Endothelial cell of umbilical vein (primary cell): ENCODE results near the gene WDR38. TPM values are rescaled to one million over a fixed set of nuclear protein-coding genes. Genes with fewer than 3 reads are reported as not detected.

ENCODE experiments used
- BruUV-seq: library from RNA; stranded (reverse); fragments of 400-500 nt; replicated peaks from 2 replicates; lab custom pipeline; 2021; lab: Mats Ljungman, UMichigan
- CTCF ChIA-PET: fragments of 300-600, 350-600 bp; sonication (Branson Sonifier 250); formaldehyde crosslinking; loops from one replicate; lab custom pipeline; 2021; ENCODE audit warnings: antibody characterized with exemption, inconsistent platforms; lab: Charles Lee
- POLR2A ChIA-PET: fragments of 300-600, 350-600 bp; sonication (Branson Sonifier 250); formaldehyde crosslinking; loops from one replicate; lab custom pipeline; 2021; ENCODE audit warnings: antibody characterized with exemption, inconsistent platforms; lab: Charles Lee
- DNase-seq: peaks from one replicate; pipeline ENCODE4 v3.0.0-alpha.2; 2011; ENCODE audit warnings: low read depth, low spot score
- FAIRE-seq: peaks from 2 replicates; lab custom pipeline; 2011; peaks lifted over from hg19 to GRCh38; lab: Jason Lieb, UNC
- H2AFZ ChIP-seq: 2 replicates; pipeline ENCODE4 v1.6.0; 2012; ENCODE audit warnings: low read depth, low read length, control low read depth, inconsistent platforms
- H3K27ac ChIP-seq: 2 replicates; pipeline ENCODE4 v1.5.1; 2011; ENCODE audit warnings: low read depth, mild to moderate bottlenecking, control low read depth, low read length, moderate library complexity; ENCODE audit not compliant: insufficient read depth
- H3K27me3 ChIP-seq, 2 experiments: 2 replicates each; pipeline versions ENCODE4 v1.6.0 to v1.6.1; 2011; ENCODE audit warnings: low read length in 2 of 2, mixed read lengths in 1 of 2; ENCODE audit not compliant: control insufficient read depth in 2 of 2, insufficient read depth in 2 of 2
- H3K36me3 ChIP-seq, 2 experiments: 2 replicates in 1 of 2; 3 replicates in 1 of 2; pipeline ENCODE4 v1.5.1; 2011; ENCODE audit warnings: low read length in 2 of 2, mild to moderate bottlenecking in 1 of 2, moderate library complexity in 1 of 2; ENCODE audit not compliant: control insufficient read depth in 2 of 2, insufficient read depth in 2 of 2; ENCODE audit errors: extremely low read depth in 1 of 2
- H3K4me1 ChIP-seq: 3 replicates; pipeline ENCODE4 v1.5.1; 2011; ENCODE audit warnings: mild to moderate bottlenecking, low read length; ENCODE audit not compliant: control insufficient read depth, insufficient read depth; ENCODE audit errors: extremely low read depth
- H3K4me2 ChIP-seq: 2 replicates; pipeline ENCODE4 v1.6.1; 2011; ENCODE audit warnings: low read length, control low read depth, mixed read lengths; ENCODE audit not compliant: insufficient read depth
- H3K4me3 ChIP-seq, 3 experiments: fragments of 200-600 bp in 1 of 3; sonication (generic), shearing (Covaris generic) in 1 of 3; replicated peaks in 1 of 3; 2 replicates each; pipeline ENCODE4 v1.5.1; 2011 to 2016; ENCODE audit warnings: control low read depth in 3 of 3, low read length in 3 of 3, mild to moderate bottlenecking in 2 of 3, inconsistent platforms in 1 of 3, low read depth in 1 of 3, moderate library complexity in 1 of 3; ENCODE audit not compliant: insufficient read depth in 1 of 3
- H3K79me2 ChIP-seq: 2 replicates; pipeline ENCODE4 v1.6.0; 2012; ENCODE audit warnings: low read length, inconsistent platforms; ENCODE audit not compliant: control insufficient read depth, insufficient read depth
- H3K9ac ChIP-seq: replicated peaks from 2 replicates; pipeline ENCODE3; 2011; ENCODE audit warnings: low read length, control low read depth; ENCODE audit not compliant: insufficient read depth; ENCODE audit errors: extremely low read depth
- H3K9me1 ChIP-seq: replicated peaks from 3 replicates; pipeline ENCODE4 v1.6.0; 2011; ENCODE audit warnings: mild to moderate bottlenecking, low read length; ENCODE audit not compliant: control insufficient read depth, insufficient read depth; ENCODE audit errors: extremely low read depth
- H3K9me3 ChIP-seq: replicated peaks from 2 replicates; pipeline ENCODE4 v1.5.1; 2012; ENCODE audit warnings: low read length, inconsistent platforms; ENCODE audit not compliant: control insufficient read depth, insufficient read depth
- H4K20me1 ChIP-seq: replicated peaks from 2 replicates; pipeline ENCODE3; 2011; ENCODE audit warnings: mild to moderate bottlenecking, low read length; ENCODE audit not compliant: control insufficient read depth, insufficient read depth; ENCODE audit errors: extremely low read depth
- GATA2 ChIP-seq: IDR thresholded peaks from 2 replicates; pipeline ENCODE4 v1.7.0; 2011; ENCODE audit warnings: low read depth, mild to moderate bottlenecking, moderate library complexity, mixed read lengths, low read length; ENCODE audit not compliant: insufficient read length, insufficient read depth
- JUN ChIP-seq: IDR thresholded peaks from 2 replicates; pipeline ENCODE4 v1.6.1; 2011; ENCODE audit warnings: borderline replicate concordance, low read depth; ENCODE audit not compliant: insufficient read length, insufficient read depth
- MYC ChIP-seq: IDR thresholded peaks from one replicate; pipeline ENCODE4 v1.6.1; 2011; ENCODE audit warnings: mild to moderate bottlenecking, low read depth, low read length
- POLR2A ChIP-seq: IDR thresholded peaks from 2 replicates; pipeline ENCODE4 v1.6.1; 2012; ENCODE audit warnings: low read depth, mild to moderate bottlenecking, control low read depth, low read length
- dilution Hi-C: fragments of 300-500 bp; cut with MboI; formaldehyde crosslinking; loops from one replicate; pipeline ENCODE4 v1.15.0; 2019; ENCODE audit warnings: low sequenced_read_pairs; ENCODE audit not compliant: extremely low pct_ligation_motif_present
- intact Hi-C: fragments of 100-400 bp; cut with micrococcal nuclease; formaldehyde crosslinking; loops from one replicate; pipeline ENCODE4 v1.10.0; 2022
- polyA plus RNA-seq, 4 experiments: library from polyadenylated mRNA; depleted of rRNA in 3 of 4; stranded (reverse) in 3 of 4; unstranded in 1 of 4; fragments of >200 nt; gene quantifications; 2 replicates each; pipeline versions ENCODE4 v1.2.1 to v1.2.3, GENCODE V29; 2011 to 2012; ENCODE audit warnings: missing spikeins in 1 of 4
- total RNA-seq: library from RNA; stranded (reverse); gene quantifications from 2 replicates; pipeline ENCODE4 v1.2.3, GENCODE V29; 2021

The WDR38 gene
- total and polyA plus RNA-seq, 2 donors (not counting 3 experiments of a cell fraction or from before 2014, with no cell fraction given) = not detected

GRCh38 chr9:124870723-124871122, 17.5 kb downstream of the WDR38 start:
- dilution Hi-C loops (no loop called here), intact Hi-C loops (loop anchor here (1.0 kb wide), 2 partner anchors 9 to 273 kb away; partner anchors contain the start of genes RPL35 and SCAI)
- no peaks in the 10 kb centered on the region for H3K9me1 ChIP-seq
- DNase-seq (no peak), FAIRE-seq (no peak)
- POLR2A ChIA-PET = interaction anchor here (0.7 to 1.2 kb wide), 2 partner anchors 8 to 211 kb away, joined by 3 read pairs; no protein-coding TSS in a partner anchor
- peak overlapping the region; percentile 96 for H3K4me2 ChIP-seq
- peaks cover 15 to 20% of the 10 kb centered on the region in 2 experiments for H3K36me3 ChIP-seq
- peaks cover 7% of the 10 kb centered on the region for H4K20me1 ChIP-seq
- H3K9ac ChIP-seq = peak overlapping the region; percentile 91
- peaks cover 34% of the 10 kb centered on the region for H3K4me1 ChIP-seq
- no peak overlapping the region for H2AFZ ChIP-seq
- H3K4me3 ChIP-seq = peak overlapping the region; percentile 31 to 97 (median 79)
- CTCF ChIA-PET = interaction anchor here (1.0 to 4.1 kb wide), 3 partner anchors 10 to 99 kb away, joined by 4 to 15 read pairs (median 7); partner anchors contain the start of genes NR6A1 and WDR38
- no TSS peak for BruUV-seq
- H3K79me2 ChIP-seq = peaks cover 77% of the 10 kb centered on the region
- no peaks in the 10 kb centered on the region for H3K27me3 ChIP-seq
- TF ChIP-seq GATA2 = no peak
- H3K27ac ChIP-seq = peak overlapping the region; percentile 75
- H3K9me3 ChIP-seq = no peaks in the 10 kb centered on the region

GRCh38 chr9:124871156-124871561, 17.9 kb downstream of the WDR38 start:
- no peak overlapping the region for H2AFZ ChIP-seq
- TF ChIP-seq JUN = no peak
- TF ChIP-seq MYC = no peak
- TF ChIP-seq POLR2A = peak; percentile 21
- dilution Hi-C loops = no loop called here
- CTCF ChIA-PET = interaction anchor here (1.6 to 4.1 kb wide), 2 partner anchors 10 to 18 kb away, joined by 4 to 15 read pairs; partner anchors contain the start of gene WDR38
- no peak overlapping the region for H3K9ac ChIP-seq
- H3K4me2 ChIP-seq = peak overlapping the region; percentile 96
- peak overlapping the region in 1 of 3 experiments; percentile 79 for H3K4me3 ChIP-seq
- H3K27me3 ChIP-seq = no peaks in the 10 kb centered on the region
- peaks cover 78% of the 10 kb centered on the region for H3K79me2 ChIP-seq
- DNase-seq (no peak), FAIRE-seq (no peak)
- intact Hi-C loops = no loop called here
- no peaks in the 10 kb centered on the region for H3K9me1 ChIP-seq
- no peaks in the 10 kb centered on the region for H3K9me3 ChIP-seq
- H3K27ac ChIP-seq = peak overlapping the region; percentile 75
- H3K4me1 ChIP-seq = peaks cover 34% of the 10 kb centered on the region
- POLR2A ChIA-PET = interaction anchor here (1.2 kb wide), 1 partner anchor 212 kb away, joined by 3 read pairs; no protein-coding TSS in a partner anchor
- no TSS peak for BruUV-seq
- H3K36me3 ChIP-seq = peaks cover 15 to 23% of the 10 kb centered on the region in 2 experiments
- peaks cover 7% of the 10 kb centered on the region for H4K20me1 ChIP-seq
